ENCODE results near the gene NDUFS7. TPM values are rescaled to one million over a fixed set of nuclear protein-coding genes. Genes with fewer than 3 reads are reported as not detected.
A peak's percentile ranks its signal among the peaks of the same experiment; 100 is the strongest.

NDUFS7 gene
- total RNA-seq, 1 experiment from 2014 or later = 83.9 TPM

- Histone ChIP-seq H2BK5ac (ENCODE audit: insufficient read length, low read length) (no peak overlapping the region), H2BK15ac (ENCODE audit: low read depth, low read length) (no peak overlapping the region), H4K8ac (replicated peaks; ENCODE audit: insufficient read length, low read depth, low read length) (no peak overlapping the region), H3T11ph (ENCODE audit: low read length) (no peak overlapping the region), H2AFZ (ENCODE audit: low read length) (no peak overlapping the region), H3K4me2 (ENCODE audit: insufficient read depth, insufficient read length, low read length) (no peak overlapping the region), H3K14ac (ENCODE audit: insufficient read depth, low read length) (no peak overlapping the region), H3K27me3 (ENCODE audit: insufficient read depth, low read length) (no peaks in the 10 kb centered on the region), H3K27ac (ENCODE audit: insufficient read length, low read depth, low read length) (no peak overlapping the region), H3K56ac (ENCODE audit: insufficient read length, low read depth, low read length) (no peak overlapping the region), H2BK120ac (ENCODE audit: low read depth, low read length, poor library complexity, severe bottlenecking) (no peak overlapping the region), H3K4ac (ENCODE audit: low read depth, low read length) (no peak overlapping the region), H3K23me2 (ENCODE audit: insufficient read length, low read depth, low read length, poor library complexity, severe bottlenecking) (no peaks in the 10 kb centered on the region), H3K4me1 (ENCODE audit: insufficient read depth, low read length) (no peaks in the 10 kb centered on the region), H3K23ac (ENCODE audit: insufficient read length, low read depth, low read length) (no peak overlapping the region), H4K20me1 (ENCODE audit: control insufficient read depth, insufficient read depth, insufficient read length) (no peaks in the 10 kb centered on the region), H3K79me1 (ENCODE audit: insufficient read depth, low read depth, low read length, poor library complexity, severe bottlenecking) (no peaks in the 10 kb centered on the region), H2BK12ac (ENCODE audit: insufficient read length, low read depth, low read length) (no peak overlapping the region), H4K91ac (ENCODE audit: insufficient read length, low read depth, low read length) (no peak overlapping the region), H2BK20ac (ENCODE audit: low read depth, low read length, poor library complexity, severe bottlenecking) (no peak overlapping the region), H2AK5ac (ENCODE audit: insufficient read length, low read length) (no peak overlapping the region), H3K9ac (ENCODE audit: extremely low read depth, insufficient read length, low read length) (no peak overlapping the region), H4K5ac (ENCODE audit: insufficient read length, low read depth, low read length) (no peak overlapping the region), H3K79me2 (ENCODE audit: insufficient read depth, low read length) (no peaks in the 10 kb centered on the region), H3K9me3 (ENCODE audit: control insufficient read depth, low read depth, low read length) (no peaks in the 10 kb centered on the region), H3K18ac (ENCODE audit: insufficient read length, low read depth, low read length) (no peak overlapping the region)
- peak overlapping the region in 1 of 3 experiments; percentile 72; a peak in 1 of 7 replicates for H3K27ac Mint-ChIP-seq
- no CpG with 5 or more reads among the region's 33 CpGs for WGBS (ENCODE audit: extremely low coverage, insufficient read length, low lambda C conversion rate)
- no peak overlapping the region for H3K4me3 Mint-ChIP-seq
- peaks cover 0 to under 1% of the 10 kb centered on the region in 2 experiments; a peak in 2 of 5 replicates for H3K9me3 Mint-ChIP-seq
- DNase-seq = no peak
- TF ChIP-seq CTCF (conservative IDR thresholded peaks at IDR 0.05) = no peak
- H3K4me1 Mint-ChIP-seq = peaks cover 6 to 14% of the 10 kb centered on the region in 2 experiments
- peaks cover 14 to 28% (median 22%) of the 10 kb centered on the region in 3 experiments; a peak in 6 of 7 replicates for H3K36me3 Mint-ChIP-seq (ENCODE audit: insufficient read depth in 1 of 3, low read depth in 3 of 3)
- no peaks in the 10 kb centered on the region; the same call in none of the 2 replicates for H3K27me3 Mint-ChIP-seq (ENCODE audit: low read depth)
Observed at GRCh38 chr19:1377965-1378785, 5.5 kb upstream of the NDUFS7 start.
